Measurements from ENCODE around the gene ADAM33.

Gene ADAM33

DNA sequence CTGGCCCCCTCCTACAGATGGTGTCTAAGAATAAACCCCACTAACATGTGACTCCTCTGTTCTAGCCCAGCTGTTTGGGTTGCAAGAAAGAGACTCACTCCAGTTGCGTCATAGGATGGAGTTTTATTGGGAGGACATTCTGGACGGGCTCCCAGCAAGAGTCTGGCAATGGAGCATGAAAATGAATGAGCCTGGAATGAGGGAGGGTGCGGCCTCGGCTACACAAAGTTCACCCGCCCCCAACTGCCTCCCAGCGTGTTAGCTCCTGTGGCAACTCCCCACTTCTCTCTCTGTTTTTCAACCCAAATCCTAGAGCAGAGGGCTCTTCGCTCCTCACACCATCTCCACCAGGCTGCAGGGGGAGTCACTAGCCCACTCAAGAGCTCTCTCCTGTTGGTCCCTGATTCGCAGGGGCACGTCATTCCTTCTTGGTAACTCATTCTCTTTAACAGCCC lies 5.1 kb upstream of the ADAM33 start:
- FAIRE-seq = no peak

DNA sequence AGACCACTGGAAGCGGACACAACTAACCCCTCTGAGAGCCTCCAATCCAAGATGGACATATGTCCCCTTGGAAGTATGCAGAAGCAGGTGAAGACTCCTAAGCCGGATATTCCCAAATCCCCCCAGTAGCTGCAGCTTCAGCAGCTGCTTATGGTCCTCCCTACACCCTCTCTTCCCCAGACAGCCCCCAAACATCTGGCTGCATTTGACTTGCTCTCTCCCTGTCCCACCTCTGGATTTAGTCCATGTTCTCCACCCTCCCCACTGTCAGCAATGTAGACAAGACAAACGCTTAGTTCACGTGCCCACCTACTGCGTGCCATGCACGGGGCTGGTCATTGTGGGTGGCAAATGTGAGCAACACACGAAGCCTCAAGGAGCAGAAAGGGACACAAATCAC lies 4.6 kb upstream of the ADAM33 start:
- FAIRE-seq = no peak

DNA sequence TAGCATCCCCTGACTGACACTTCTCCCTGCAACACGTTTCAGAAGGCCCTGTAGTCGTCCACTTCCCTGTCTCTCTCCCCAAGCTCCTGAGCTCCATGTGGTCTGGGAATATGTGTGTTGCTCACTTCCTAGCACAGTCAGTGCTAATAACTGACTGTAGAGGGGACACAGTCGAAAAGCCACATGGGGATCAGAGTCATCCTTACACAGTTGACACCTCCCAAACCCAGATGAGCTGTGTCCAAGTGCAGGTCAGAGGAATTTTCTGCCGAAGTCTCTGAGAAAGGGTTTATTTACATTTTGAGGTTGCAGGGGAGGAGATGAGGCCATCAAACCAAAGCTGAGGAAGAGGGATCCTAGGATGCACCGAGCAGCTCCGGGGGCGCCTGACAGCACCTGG lies 3.5 kb upstream of the ADAM33 start:
- FAIRE-seq = no peak

DNA sequence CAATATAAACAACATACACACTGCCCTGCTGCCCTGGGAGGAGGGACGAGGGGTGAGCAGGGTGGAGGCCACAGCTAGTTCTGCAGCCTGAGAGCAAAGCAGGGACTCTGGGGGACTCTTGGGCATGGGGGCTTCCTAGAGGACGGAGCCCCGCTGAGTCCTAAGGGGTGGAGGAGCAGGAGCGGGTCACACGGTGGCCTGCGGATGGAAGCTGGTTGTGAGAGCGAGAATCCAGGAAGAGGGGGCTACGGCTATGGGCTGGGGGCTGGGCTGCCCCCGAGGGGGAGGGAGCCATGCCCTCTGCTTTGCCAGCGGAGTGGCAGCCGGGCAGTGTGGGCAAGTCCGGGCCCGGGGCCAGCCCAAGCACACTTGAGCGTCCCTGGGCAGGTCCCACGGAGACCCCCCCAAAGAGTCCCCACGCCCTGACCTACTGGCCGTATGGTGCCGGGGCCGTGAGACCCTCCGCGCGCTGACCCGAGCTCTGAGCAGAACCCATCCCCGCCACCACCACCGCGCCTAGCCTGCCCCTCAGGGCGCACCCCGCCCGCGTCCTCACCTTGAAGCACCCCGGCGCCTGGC lies 369 bp downstream of the ADAM33 start:
- FAIRE-seq = no peak

DNA sequence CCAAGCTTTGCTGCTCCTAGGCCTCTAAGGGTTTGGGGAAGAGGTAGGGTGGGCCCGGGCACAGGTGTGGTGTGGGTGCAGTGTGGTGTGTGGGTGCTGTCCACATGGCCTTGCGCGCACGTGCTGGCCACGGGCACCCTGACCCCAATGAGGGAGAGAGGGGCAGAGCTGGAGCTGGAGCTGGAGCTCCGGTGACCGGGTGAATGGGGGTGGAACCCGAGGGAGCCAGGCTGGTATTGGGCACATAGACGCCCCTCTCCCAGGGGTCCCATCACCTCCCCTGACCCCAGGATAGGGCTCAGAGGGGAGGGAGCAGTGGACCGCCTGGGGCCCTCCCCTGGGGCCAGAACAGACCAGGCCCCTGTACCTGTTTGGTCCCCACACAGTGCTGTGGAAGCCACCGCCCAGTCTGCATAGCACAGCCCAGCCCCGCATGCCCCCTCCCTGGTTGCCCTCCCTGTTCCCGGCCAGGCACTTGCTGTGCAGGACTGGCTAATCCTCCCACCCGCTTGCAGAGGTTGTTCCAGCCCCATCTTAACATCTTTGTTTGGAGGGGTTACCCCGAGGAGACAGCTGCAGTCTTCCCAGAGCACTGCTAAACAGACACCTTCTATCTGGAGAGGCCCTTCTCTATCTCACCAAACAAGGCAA lies 984 bp downstream of the ADAM33 start:
- no peak for FAIRE-seq

DNA sequence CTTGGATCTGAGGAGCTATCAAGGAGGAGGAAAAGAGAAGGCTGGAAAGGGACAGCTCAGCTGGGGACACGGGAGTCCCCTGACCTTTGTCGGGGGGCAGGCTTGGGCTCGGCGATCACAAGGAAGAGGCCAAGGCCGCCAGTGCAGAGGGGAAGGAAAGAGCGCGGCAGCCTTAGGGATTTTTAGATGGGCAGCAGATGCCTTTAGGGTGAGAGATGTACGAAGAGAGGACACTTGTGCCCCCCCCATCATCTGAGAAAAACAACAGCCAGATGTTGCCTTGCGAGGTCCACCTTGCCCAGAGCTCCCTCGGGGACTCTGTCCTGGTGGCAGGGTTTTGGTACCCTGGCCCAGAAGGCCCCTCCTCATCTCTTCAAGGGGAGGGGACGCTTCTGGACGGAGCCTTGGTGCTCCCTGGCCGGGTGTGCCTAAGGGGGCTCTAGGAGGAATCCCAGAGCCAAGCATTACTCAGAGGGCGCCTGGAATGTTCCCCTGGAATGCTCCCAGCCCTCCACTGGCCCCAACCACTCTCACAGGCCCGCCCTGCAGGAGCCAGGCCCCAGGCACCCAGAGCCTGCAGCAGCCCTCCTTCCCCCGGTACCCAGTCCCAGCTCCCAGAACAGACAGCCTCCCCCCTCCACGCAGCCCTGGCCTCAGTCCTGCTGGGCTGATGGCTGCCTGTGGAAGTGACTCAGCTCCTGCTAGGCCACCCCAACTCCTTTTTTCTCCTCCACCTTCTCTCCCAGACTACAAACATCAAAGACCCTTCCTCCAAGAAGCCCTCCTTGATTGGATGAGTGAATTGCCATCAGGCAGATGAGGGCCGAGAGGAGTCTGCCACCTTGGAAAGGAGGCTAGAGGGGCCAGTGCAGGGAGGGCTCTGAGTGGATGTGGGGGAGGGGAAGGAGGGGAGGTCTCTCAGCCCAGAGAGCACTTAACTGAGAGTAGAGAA lies 1.8 kb downstream of the ADAM33 start:
- FAIRE-seq = no peak

DNA sequence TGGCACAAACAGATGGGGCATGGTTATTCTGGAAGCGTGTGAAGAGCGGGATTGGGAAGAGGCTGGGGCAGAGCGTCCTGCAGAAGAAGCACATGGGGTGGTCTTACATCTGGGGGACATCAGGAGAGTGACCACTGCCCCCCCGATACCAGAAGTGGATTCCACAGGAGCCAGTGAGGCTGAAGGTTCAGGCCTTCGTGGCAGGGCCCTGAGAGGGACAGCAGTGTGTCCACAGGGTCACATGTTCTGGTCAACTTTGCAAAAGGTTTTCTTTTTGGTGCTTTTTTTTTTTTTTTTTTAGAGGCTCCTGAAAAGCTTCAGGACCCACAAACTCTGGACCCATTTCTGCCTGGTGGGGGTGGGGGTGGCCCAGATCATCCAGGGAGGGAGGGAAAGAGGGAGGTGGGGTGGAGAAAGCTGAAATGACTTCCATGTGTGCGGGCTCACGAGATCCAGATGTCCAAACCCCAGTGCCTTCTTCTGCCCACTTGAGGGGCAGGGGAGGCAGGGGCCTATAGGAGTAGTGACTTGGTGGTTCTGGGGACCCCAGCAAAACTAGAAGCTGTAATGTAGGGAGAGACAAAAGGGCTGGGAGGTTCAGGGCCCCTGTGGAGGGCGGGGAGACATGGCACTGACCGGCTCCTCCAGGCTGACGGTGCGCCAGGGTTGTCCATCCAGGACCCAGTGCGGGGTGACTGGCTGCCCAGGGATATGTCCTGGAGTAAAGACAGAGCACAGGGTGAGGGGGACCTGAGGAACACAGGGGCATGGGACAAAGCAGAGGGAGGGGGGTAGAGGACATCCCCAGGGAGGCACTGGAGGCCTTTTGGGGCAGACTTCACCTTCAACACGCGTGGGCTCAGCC lies 2.7 kb downstream of the ADAM33 start:
- no peak for FAIRE-seq

DNA sequence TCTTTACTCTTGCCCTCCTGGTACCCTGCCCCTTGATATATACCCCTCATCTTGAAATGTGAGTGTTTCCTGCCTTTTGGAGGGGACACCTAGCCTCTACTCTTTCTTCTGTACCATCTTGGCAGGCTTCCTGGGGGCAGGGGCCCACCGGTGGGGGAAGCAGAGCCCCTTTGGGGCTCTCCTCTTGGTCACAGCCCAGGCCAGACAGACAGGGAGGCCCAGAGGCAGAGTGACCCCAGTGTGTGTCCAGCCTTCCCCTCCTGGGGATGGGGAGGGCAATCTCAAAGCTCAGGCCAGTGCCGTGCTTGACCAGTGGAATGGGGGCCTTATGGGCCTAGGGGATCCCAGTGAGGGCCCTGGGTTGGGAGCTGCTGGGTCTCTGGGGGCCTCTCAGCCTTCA lies 3.6 kb downstream of the ADAM33 start:
- no peak for FAIRE-seq

DNA sequence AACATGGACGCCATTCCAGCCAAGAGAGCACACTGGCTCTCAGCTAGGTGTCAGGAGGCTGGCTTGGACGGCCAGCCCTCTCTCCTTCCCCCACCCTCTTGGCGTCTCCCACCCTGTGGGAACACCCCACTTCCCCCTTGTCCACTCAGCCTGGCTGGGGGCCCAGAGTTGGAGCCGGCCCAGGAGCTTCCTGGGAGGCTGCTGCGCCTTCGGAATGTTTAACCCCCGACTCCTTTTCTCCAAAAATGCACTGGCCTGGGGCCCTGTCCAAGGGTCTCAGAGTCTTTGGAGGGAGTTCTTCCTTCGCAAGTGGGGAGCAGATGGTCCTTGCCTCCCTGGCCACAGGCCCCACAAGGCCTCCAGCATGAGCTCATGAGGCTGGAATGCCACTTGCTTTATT lies 4.1 kb downstream of the ADAM33 start:
- no peak for FAIRE-seq

DNA sequence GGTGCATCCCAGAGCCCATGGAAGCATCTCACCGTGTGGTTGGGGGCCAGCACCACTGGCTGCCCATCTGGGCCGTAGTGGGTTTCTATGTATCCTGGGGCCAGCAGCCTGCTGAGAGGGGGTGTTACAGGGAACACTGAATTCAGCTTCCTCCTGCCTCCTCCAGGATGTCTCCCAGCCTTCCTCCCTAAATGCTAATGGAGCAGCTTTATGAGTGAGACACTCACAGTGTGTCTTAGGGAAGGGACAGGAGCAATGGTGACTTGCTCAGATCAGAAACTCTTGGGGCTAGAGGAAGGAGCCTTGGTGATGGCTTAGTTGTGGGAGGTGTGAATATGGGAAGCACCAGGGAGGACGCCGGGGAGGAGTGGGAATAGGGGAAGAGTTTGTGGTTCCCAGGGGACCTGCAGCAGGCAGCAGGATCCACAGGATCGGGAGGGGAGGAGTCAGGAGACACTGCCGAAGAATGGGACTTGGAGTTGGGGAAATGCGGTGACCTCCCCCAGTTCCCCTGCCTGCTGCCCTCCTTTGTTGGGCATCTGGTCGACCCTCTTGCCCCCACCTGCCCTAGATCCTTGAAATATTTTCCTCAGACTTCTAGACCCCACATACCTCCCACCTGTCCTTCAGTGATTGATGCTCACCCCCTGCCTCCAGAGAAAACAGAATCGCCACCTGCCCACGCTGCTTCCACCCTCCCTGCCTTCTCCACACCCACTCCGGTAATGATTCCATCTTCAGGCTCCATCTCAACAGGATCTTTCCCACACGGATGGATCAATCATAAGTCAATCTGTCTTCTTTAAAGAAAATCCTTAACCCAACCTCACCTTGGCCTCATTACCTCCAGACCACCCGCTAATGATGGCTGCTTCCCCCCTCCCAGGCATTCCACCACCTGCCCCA lies 6.6 kb downstream of the ADAM33 start:
- FAIRE-seq = no peak

DNA sequence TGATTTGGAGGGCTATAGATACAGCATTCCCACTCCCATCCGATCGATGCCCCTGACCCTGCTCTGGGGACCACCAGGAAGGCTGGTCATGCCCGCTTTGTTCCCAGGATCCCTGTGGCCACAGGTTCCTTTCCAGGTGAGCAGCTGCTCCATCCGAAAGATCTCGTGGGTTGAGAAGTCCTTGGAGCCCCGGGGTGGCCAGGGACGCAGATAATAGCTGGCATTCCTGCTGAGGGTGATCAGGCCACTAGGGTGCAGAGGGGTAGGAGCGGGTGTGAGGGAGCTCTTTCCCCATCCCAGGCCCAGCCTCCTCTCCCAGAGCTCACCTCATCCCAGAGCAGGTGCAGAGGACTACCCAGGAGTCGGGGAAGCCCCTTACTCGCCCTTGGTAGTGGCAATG lies 7.4 kb downstream of the ADAM33 start:
- FAIRE-seq = no peak

DNA sequence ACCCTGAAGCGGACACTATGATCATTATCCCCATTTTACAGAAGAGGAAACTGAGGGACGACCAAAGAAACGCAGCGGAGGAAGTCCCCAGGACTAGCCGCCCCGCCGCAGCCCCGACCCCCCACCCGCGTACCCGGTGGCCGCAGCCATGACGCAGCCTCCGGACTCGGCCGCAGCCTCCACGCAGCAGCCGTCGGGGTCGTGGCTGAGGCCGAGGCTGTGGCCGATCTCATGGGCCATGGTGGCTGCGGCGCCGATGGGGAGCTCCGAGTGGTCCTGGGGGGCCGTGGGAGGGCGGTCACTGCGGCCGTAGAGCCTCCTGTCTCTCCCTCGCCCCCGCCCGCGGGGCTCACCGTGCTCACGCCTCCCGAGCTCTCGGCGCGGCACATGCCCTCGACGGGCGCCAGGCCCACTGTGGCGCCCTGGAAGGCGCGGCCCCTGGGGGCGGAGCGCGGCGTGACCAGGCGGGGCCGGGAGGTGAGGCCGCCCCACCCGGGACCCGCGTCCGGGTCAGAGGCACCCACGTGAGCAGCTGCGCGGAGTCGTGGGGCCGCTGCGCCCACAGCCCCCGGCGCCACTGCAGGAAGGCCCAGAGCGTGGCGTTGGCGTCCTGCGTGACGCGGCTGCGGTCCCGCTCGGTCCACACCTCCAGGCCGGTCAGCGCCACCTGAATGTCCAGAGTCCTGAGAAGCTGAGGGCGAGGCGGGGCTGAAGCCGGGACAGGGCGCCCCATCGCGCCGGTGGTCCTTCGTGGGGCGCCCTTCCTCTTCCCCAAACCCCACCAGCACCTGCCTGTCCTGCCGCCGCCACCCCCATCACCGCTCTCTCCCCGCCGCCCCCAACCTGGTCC lies 8.4 kb downstream of the ADAM33 start:
- FAIRE-seq = no peak

DNA sequence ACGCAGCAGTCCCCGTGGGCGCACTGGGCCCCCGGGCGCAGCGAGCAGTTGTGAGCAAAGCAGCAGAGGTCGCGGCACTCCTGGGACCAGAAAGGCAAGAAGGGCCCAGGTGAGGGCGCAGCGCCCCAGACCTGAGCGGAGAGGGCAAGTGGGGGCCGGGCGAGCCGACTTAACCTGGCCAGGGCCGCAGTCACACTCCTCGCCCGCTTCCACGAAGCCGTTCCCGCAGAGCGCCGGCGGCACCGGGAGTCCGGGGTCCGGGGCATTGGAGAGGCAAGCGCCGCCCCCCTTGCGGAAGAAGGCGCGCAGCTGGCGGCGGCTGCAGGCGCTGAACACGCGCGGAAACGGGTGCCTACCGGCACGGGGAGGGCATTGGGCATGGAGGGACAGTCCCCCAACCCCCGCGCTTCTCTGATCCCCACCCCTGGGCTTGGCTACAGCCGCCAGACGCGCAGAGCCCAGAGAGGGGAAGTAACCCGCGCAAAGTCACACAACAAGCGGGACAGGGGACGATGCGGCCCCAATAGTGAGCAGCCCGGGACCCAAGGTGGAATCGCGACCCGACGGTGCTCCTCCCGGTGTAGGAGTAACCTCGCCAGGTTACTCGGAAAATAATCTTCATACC lies 9.2 kb downstream of the ADAM33 start:
- no peak for FAIRE-seq

DNA sequence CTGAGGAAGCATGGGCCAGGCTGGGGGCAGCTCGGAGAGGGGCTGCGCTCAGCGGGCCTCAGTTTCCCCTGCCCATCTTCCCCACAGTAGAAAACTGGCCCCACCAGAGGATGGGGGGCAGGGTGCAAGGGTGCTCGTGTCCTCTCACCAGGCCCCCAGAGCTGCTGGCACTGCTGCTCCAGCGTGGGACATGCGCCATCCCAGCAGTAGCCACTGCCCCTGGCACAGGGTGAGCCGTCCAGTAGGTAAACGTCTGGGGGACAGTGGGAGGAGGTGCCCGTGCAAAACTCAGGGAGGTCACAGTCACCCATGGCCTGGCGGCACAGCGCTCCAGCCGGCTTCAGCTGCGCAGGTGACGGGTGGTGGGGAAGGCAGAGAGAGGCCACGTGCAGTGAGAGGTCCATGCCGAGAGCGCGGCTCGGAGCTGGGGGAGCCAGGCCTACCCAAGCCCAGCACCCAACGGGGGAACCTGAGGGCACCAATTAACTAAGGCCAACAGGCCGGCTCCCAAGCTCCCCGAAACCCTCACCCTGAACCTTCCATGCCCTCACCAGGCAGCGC lies 9.7 kb downstream of the ADAM33 start:
- FAIRE-seq = no peak

DNA sequence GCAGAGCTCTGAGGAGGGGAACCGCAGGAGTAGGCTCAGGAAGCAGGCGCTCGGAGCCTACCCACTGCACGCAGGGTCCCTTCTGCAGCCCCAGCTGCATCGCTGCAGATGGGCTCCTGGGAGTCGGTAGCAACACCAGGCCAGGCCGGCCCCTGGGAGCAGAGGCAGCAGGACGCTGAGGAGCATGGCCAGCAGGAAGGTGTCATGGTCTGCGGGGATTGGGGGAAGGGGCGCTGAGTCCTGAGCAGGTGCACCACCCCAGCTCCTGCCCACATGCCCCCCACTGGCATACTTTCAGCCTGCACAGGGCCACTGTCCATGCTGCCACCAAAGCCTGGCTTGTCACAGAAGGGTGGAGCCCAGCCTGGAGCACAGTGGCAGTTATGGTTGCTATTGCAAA lies 10.9 kb downstream of the ADAM33 start:
- no peak for FAIRE-seq

DNA sequence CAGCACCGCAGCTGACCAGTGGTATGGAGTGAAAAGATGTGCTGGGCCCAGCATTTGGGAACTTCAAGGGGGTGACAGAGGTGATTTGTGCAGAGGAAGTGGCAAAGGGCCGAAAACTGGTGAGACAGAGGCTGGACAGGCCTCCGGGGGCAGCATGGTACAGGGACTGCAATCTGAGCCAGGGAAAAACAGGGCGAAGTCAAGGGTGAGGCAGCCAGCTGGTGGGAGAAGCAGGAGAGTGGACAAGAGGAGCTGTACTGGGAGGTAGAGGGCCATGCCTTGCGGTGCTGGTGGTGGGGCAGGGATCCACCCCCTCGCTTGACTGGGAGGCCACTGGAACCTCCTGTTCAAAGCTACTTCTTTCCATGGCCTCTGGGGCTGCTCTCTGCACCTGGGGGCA lies 11.3 kb downstream of the ADAM33 start:
- FAIRE-seq = no peak

DNA sequence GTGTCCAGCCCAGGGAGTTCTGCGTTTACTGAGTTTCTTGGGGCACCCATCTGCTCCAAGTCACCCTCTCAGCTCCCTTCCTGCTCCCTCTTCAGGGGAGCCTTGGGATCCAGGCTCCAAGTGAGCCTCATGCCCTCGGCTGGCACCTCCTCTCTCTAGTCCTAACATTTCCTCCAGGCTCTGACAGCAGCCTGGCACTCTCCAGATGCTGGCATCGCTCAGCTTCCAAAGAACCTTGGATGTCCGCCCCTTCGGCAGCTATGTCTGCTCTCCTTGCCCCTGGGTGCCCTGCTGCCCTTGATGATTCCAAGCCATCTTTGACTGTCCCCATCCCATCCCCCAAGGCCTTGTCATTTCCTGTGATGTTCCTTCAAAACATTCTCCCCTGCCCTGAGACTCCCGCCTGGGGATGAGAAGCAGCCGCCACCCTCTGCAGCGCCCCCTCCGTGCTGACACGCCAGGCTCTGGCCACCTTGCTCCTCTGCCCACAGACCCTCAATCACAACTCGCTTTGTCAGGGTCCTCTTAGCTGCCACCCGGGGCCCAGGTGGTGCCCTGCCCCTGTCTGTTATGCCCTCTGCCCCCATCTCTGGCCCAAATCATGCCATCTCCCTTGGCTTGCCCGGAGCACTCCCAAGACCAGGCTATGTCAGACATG lies 12.0 kb downstream of the ADAM33 start:
- no peak for FAIRE-seq

DNA sequence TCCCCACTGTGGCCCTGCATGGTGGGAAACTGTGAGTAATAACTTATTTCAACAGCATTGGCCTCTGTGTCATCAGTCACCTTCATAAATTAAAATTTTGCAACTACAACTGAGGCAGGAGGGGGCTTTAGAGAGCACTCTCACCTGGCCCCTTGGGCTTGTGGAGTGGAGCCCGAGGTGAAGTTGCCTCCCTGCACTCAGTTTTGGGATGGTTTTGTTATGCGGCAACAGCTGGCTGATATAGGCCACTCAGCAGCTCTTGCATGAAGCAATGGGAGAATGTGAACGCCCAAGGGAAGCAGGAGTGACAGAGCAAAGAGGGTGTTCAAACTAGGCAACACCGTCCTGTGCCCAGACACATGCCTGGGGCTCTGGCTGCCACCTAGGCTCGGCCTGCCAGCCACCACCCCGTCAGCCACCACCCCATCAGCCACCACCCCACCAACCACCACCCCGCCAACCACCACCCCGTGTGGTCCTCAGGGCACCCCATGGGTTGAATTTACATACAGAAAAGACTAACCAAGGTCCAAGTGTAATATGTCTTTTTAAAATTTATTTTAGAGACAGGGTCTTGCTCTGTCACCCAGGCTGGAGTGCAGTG lies 14.3 kb downstream of the ADAM33 start:
- no peak for FAIRE-seq

DNA sequence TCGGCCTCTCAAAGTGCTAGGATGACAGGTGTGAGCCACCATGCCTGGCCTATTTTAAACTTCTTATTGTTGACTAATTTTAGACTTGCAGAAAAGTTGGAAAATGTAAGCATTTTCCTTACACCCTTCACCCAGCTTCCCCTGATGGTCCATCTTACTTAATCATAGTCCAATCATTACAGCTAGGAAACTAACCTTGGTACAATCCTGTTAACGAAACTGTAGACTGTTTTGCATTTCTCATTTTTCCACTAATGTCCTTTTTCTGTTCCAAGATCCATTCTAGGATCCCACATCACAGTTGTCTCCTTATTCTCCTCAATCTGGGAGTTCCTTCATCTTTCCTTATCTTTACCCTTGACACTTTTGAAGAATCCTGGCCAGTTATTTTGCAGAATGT lies 18.0 kb downstream of the ADAM33 start:
- FAIRE-seq = no peak
